ENCODE results near the gene TM9SF3.
"Not testable (repeated sequence)": the region's sequence is repeated elsewhere in the genome, so short reads cannot be mapped to it uniquely, and the experiment has no call there.

Gene TM9SF3

DNA sequence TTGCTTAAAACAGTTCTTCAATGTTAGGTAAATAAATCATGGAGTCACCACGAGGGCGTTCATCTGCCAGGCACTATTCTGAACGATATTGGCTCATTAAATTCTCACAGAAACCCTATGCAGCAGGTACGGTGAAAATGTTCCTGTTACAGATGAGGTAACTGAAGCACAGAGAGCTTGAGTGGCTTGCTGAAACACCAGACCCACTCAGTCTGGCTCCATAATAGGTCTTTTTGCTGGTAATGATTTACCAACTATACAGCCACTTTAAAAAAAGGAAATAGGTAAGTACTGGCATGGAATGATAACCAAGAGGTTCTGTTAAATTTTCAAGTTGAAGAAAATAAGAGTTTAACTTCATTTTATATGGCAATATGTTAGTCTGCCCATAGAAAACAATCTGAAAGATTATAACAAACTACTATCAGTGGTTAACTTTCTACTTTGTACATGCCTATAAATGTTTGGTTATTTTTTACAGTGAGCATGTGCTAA lies 1.3 kb upstream of the TM9SF3 start:
- DNase-seq = no peak
- TF ChIP-seq POLR2A (IDR thresholded peaks at IDR 0.05; ENCODE audit: low read length) (no peak), GATA1 (IDR thresholded peaks at IDR 0.05; ENCODE audit: low read depth, low read length) (no peak)

DNA sequence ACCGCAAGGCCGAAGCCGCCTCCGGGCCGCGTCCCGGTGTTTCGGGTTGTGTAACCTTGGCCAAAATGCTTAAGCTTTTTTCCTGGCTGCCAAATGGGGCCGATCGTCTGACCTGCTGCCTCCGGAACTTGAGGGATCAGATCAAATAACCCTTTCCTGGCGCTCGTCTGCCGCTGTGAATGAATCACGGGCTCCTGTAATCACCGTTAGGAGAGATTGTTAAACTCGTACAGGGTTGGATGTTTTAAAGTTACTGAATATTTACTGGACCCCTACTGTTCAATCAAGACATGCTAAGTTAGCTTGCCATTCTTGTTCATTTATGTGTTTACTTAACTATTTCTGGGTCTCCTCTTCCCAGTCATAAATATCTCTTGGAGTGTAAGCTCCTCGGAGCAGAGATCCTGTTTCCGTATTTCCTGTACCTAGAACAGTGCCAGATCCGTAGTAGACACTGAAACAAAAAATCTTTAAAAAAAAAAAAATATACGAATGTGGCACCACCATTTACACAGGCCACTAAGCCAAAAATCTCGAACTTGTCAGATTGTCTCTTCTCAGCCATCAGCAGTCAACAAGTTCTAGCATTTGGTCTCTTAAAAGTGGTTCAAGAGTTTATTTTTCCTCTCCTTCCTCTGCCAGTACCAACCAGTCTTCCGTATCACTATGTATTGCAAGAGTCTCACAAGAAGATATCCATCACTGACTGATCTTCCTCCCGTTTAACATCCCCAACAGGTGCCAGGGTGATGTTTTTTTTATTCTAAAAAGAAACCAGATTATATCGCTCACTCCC lies 650 bp upstream of the TM9SF3 start:
- TF ChIP-seq GATA1 (IDR thresholded peaks at IDR 0.05; ENCODE audit: low read depth, low read length) (no peak), POLR2A (IDR thresholded peaks at IDR 0.05; ENCODE audit: low read length) (peak; percentile 29)
- peak; percentile 82 to 89 for DNase-seq

DNA sequence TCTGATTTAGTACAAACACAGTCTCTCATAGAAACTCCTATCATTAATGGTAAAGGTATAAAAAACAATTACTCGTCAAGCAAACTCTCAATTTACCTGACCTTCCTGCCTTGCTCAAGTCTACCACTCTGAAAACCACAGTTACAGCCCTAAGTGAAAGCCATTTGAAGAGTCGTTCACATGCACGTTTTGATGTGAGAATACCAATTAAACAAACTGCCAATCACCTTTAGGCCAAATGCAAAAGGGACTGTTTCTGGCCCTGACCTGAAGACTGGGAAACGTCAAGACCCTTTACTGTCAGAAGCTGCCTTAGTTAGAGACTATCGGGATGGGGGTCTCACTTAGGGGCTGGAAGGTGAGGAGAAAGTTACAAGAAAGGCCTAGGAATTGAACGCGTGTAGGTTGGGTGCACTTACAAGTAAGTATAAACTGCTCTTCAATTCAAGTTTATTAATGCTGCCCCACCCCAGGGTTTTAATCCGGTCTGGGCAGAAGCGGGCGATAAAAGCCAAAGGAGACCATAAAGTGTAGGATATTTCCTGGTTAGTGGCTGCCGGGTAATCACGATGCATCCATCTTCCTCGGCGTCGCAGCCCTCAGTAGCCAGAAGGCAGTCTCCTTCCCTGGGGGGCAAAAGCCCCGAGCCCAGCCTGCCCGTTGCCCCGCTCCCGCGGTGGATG lies 935 bp downstream of the TM9SF3 start:
- no peak for TF ChIP-seq GATA1 (IDR thresholded peaks at IDR 0.05; ENCODE audit: low read depth, low read length)
- no peak for TF ChIP-seq POLR2A (IDR thresholded peaks at IDR 0.05; ENCODE audit: low read length)
- DNase-seq = peak; percentile 70 to 81

DNA sequence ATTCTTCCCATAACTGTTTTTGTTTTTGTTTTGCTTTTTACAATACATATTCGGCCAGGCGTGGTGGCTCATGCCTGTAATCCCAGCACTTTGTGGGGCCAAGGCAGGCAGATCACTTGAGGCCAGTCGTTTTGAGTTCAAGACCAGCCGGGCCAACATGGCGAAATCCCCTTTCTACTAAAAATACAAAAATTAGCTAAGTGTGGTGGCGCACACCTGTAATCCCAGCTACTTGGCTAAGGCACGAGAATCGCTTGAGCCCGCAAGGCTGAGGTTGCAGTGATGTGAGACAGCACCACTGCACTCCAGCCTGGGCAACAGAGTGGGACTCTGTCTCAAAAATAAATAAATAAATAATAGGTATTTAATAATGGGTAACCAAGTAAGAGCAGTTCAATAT lies 2.3 kb downstream of the TM9SF3 start:
- DNase-seq = no peak
- TF ChIP-seq GATA1 (IDR thresholded peaks at IDR 0.05; ENCODE audit: low read depth, low read length) = no peak
- no peak for TF ChIP-seq POLR2A (IDR thresholded peaks at IDR 0.05; ENCODE audit: low read length)

DNA sequence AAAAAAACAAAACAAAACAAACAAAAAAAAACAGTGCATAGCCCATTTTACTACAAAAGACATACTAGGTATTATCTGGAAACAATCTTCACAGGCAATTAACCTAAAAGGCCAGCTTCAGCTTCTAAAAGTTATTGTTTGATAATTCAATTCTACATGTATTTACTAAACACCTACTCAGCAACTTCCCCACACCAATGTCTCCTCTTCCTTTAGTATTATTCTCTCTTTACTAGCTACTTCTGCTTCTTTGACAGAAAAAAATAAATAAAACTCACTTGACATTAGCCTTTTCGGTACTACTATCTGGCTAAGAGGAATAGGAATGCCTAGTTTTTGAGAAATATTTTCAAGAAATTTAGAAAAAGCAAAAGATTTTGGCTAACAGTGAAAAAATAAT lies 2.8 kb downstream of the TM9SF3 start:
- DNase-seq = no peak

DNA sequence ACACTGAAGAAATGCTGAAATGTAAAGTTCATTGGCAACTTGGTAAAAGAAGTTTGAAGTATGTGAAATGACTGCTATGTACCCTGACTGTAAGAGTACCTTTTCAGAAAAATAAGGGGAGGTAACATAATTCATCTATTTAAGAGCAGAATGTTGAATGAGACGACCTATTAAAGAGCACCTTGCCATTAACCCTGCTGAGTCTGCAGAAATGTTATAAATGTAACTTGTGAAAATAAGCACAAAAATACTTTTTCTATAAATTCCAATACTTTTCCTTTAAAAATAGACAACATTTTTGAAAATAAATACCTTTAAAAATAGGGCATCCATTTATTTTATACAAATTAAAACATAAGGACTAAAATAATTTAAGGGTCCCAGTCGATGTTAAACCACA lies 7.7 kb downstream of the TM9SF3 start:
- no peak for TF ChIP-seq POLR2A (IDR thresholded peaks at IDR 0.05; ENCODE audit: low read length)
- no peak for TF ChIP-seq GATA1 (IDR thresholded peaks at IDR 0.05; ENCODE audit: low read depth, low read length)
- DNase-seq = no peak

More for the DNA sequence above, 2.8 kb downstream of the TM9SF3 start:
- TF ChIP-seq POLR2A (IDR thresholded peaks at IDR 0.05; ENCODE audit: low read length) = no peak

DNA sequence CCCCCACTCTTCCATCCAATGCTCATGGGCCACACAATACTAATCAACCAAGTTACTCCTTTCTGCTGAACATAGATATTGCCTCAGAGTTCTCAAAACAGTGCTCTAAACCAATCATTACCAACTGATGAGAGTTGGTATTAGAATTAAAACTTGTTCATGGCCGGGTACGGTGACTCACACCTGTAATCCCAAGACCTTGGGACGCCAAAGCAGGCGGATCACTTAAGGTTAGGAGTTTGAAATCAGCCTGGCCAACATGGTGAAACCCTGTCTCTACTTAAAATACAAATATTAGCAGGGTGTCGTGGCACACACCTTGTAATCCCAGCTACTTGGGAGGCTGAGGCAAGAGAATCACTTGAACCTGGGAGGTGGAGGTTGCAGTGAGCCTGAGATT lies 8.2 kb downstream of the TM9SF3 start:
- no peak for TF ChIP-seq GATA1 (IDR thresholded peaks at IDR 0.05; ENCODE audit: low read depth, low read length)
- TF ChIP-seq POLR2A (IDR thresholded peaks at IDR 0.05; ENCODE audit: low read length) = no peak
- no peak for DNase-seq

DNA sequence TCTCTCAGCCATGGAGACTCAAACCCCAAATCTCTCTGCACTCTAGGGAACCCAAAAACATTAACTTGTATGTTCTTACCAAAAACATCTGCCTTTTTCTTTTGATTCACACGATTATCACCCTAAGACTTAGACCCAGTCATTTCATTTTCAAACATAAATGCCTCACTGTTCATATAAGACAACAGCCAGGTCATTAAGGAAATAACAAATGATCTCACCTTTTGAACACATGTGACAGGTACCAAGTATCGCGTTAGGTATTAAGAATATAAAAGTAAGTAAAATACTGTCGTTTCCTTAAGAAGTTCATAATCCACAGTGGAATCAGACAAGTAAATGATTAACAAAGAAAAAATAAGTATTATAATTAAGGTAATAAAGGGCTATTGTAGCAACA lies 8.8 kb downstream of the TM9SF3 start:
- DNase-seq = no peak
- TF ChIP-seq POLR2A (IDR thresholded peaks at IDR 0.05; ENCODE audit: low read length) = no peak
- TF ChIP-seq GATA1 (IDR thresholded peaks at IDR 0.05; ENCODE audit: low read depth, low read length) = no peak

DNA sequence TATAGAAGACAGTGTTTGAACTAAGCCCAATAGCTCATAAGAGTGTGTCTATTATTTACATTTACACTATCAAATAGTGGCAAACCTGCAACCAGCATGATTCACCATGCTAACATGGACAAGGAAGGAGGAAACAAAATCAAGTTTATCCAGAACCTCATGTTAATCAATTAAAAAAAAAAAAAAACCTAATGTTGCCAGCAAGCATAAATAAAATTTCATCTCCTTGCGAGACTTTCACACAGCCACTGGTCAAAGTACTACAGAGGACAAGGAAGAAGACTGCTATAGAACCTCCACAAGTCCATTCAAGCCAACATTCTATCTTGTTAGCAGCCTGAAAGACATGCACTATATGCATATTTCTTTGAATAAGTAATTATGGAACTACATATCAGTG lies 9.7 kb downstream of the TM9SF3 start:
- TF ChIP-seq POLR2A (IDR thresholded peaks at IDR 0.05; ENCODE audit: low read length) (no peak), GATA1 (IDR thresholded peaks at IDR 0.05; ENCODE audit: low read depth, low read length) (no peak)
- no peak for DNase-seq

DNA sequence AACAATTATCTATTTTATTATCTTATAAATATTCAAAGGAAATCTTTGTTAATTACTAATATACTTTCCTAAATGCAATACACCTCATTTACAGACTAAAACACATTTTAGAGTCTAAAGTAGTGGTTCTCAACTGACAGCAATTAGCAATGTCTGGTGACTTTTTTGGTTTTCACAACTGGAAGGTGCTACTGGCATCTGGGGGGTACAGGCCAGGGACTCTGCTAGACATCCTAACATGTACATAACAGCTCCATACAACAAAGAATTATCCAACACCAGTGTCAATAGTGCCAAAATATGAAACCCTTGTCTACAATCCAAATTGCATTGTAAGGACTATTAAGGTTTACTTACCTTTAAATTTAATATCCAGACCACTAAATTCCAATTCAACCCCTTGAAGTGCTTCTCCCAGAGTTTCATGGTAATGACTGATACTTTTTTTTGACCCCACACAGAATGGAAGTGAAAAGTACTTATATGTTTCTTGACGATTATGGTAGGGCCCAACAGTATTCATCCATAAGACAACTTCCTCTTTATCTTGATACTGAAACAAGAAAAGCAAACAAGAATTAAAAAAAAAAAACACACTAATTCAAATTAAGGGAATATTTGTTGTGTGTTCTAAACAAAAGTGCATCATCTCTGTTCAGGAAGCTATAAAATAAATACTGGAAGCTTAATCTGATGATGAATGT lies 10.4 kb downstream of the TM9SF3 start:
- no peak for TF ChIP-seq GATA1 (IDR thresholded peaks at IDR 0.05; ENCODE audit: low read depth, low read length)
- TF ChIP-seq POLR2A (IDR thresholded peaks at IDR 0.05; ENCODE audit: low read length) = no peak
- no peak for DNase-seq

DNA sequence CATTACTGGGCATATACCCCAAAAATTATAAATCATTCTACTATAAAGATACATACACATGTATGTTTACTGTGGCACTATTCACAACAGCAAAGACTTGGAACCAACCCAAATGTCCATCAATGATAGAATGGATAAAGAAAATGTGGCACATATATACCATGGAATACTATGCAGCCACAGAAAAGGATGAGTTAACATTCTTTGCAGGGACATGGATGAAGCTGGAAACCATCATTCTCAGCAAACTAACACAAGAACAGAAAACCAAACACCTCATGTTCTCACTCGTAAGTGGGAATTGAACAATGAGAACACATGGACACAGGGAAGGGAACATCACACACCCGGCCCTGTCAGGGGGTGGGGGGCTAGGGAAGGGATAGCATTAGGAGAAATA lies 12.2 kb downstream of the TM9SF3 start:
- not testable (repeated sequence) for DNase-seq

DNA sequence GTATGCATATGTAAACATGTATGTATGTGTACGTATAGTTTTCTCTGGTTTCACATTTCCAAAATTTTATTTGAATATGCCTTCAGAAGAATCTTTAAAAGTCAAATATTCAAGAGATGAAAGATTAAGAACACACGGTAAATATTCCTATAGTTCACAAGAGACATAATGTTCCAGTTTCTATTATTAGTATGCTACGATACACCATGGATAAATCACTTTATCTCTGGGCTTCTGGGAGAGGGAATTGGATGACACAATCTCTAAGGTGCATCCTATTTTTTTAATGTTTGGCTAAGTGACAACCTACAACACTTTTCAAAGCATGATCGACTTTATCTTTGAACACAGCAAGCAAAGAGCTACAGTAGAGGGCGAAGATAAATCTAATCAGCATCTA lies 13.8 kb downstream of the TM9SF3 start:
- peak in 1 of 2 experiments; percentile 57 for DNase-seq
- TF ChIP-seq GATA1 (IDR thresholded peaks at IDR 0.05; ENCODE audit: low read depth, low read length) (no peak), POLR2A (IDR thresholded peaks at IDR 0.05; ENCODE audit: low read length) (no peak)

DNA sequence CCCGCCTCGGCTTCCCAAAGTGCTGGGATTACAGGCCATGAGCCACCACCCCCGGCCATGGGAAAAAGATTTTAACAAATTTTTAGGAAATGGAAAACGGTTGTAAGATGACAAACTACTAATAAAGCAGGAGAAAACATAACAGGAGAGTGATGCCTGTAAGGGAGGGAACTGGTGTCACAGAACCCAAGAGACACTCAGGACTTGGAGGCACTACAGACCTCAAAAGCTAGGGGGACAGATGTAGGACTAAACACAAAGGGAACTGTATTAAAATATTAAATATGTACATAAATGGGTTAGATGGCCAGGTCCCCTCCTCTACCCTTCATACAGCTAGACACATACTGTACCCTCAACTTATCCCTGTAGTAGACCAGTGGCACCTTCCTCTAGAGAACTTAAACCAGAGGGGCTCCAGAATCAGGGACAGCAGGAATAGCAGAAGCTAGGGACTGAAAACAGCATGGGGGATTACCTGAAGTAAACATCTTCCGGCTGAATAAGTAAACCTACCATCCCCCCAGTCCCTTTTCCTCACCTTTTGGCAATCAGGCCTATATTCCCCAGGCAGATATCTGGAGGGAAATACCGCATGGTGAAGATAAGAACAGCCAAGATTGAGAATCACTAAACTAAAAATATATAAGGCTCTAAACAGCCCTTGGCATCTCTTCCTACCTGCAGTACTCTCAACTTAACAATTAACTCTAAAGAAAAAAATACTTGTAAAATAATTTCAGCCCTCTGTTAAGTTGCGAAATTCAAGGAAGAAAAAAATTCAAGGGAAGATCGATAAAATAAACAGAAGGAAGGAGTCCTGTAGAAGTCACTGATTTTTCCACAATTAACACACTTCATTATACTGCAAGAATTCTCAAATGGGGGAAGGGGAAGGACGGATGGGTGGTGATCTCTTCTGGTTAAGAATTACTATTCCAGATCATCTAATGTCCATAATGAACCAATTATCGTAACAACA lies 15.5 kb downstream of the TM9SF3 start:
- no peak for TF ChIP-seq POLR2A (IDR thresholded peaks at IDR 0.05; ENCODE audit: low read length)
- no peak for TF ChIP-seq GATA1 (IDR thresholded peaks at IDR 0.05; ENCODE audit: low read depth, low read length)
- DNase-seq = no peak
